OCI-LY1 (cell line): Measurements from ENCODE around the gene BMERB1.
"Not testable (repeated sequence)": the region's sequence is repeated elsewhere in the genome, so short reads cannot be mapped to it uniquely, and the experiment has no call there.

Experiments used
- EZH2 ChIP-seq: fragments of 200-600 bp; sonication (generic), shearing (Covaris generic); IDR thresholded peaks from 2 replicates; pipeline ENCODE4 v1.8.0; 2017; ENCODE audit warnings: borderline replicate concordance, mixed run types, mild to moderate bottlenecking, antibody characterized with exemption, low read length, moderate library complexity, mixed read lengths
- TF ChIP-seq, protein P1 (sequence below): fragments of 200-600 bp; sonication (generic), shearing (Covaris generic); IDR thresholded peaks from 2 replicates; pipeline ENCODE4 v1.5.1; 2017; ENCODE audit warnings: mild to moderate bottlenecking, antibody characterized with exemption, low read length, moderate library complexity, mixed read lengths

DNA sequence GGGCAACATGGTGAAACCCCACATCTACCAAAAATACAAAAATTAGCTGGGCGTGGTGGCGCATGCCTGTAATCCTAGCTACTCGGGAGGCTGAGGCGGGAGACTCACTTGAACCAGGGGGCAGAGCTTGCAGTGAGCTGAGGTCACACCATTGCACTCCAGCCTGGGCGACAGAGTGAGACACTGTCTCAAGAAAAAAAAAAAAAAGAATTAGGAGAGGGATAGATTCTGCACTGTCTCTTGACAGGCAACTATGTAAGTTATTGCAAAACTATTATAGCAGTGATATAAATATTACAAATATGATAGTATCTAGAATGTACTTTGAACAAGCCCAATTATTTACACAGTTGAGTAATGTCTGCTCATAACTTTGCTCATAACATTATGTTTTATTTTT lies 7.8 kb downstream of the BMERB1 start:
- TF ChIP-seq, protein P1, sequence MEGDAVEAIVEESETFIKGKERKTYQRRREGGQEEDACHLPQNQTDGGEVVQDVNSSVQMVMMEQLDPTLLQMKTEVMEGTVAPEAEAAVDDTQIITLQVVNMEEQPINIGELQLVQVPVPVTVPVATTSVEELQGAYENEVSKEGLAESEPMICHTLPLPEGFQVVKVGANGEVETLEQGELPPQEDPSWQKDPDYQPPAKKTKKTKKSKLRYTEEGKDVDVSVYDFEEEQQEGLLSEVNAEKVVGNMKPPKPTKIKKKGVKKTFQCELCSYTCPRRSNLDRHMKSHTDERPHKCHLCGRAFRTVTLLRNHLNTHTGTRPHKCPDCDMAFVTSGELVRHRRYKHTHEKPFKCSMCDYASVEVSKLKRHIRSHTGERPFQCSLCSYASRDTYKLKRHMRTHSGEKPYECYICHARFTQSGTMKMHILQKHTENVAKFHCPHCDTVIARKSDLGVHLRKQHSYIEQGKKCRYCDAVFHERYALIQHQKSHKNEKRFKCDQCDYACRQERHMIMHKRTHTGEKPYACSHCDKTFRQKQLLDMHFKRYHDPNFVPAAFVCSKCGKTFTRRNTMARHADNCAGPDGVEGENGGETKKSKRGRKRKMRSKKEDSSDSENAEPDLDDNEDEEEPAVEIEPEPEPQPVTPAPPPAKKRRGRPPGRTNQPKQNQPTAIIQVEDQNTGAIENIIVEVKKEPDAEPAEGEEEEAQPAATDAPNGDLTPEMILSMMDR: not testable (repeated sequence)
- not testable (repeated sequence) for TF ChIP-seq EZH2
